WI38 (cell line): ENCODE data around the gene BTBD16.

Experiments
- H3K4me3 ChIP-seq: 2 replicates; pipeline ENCODE4 v1.5.1; 2011; ENCODE audit warnings: low read depth, mild to moderate bottlenecking, control low read depth, low read length
- TF ChIP-seq, protein P1 (sequence below): IDR thresholded peaks from 2 replicates; pipeline ENCODE4 v1.5.1; 2012; ENCODE audit warnings: low read depth, mild to moderate bottlenecking, control low read depth, low read length

Gene BTBD16

GRCh38 chr10:122375679-122376160, 104.6 kb downstream of the BTBD16 start:
- peak overlapping the region; percentile 83 for H3K4me3 ChIP-seq
- TF ChIP-seq, protein P1, sequence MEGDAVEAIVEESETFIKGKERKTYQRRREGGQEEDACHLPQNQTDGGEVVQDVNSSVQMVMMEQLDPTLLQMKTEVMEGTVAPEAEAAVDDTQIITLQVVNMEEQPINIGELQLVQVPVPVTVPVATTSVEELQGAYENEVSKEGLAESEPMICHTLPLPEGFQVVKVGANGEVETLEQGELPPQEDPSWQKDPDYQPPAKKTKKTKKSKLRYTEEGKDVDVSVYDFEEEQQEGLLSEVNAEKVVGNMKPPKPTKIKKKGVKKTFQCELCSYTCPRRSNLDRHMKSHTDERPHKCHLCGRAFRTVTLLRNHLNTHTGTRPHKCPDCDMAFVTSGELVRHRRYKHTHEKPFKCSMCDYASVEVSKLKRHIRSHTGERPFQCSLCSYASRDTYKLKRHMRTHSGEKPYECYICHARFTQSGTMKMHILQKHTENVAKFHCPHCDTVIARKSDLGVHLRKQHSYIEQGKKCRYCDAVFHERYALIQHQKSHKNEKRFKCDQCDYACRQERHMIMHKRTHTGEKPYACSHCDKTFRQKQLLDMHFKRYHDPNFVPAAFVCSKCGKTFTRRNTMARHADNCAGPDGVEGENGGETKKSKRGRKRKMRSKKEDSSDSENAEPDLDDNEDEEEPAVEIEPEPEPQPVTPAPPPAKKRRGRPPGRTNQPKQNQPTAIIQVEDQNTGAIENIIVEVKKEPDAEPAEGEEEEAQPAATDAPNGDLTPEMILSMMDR = no peak

- TF ChIP-seq, protein P1 = no peak
- H3K4me3 ChIP-seq = no peak overlapping the region
These were observed 105.4 kb downstream of the BTBD16 start for GRCh38 chr10:122376364-122376961.

DNA sequence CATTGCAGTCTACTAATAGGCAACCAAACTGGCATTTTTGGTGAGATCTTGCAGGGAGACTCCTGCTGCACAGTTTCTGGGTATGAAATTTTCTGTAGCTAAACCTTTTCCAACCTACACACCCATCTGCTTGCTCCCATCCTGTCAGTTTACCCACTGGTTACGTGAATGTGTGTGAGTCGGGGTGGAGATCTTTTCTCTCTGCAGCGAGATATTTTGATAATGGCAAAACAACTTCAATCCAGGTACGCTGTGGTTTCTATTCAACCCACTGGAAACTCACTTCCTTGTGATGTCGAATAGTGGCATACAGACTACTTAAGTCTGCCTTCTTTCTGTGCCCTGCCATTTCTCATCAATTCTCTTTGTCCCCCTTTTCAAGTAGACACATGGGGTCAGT, 107.9 kb downstream of the BTBD16 start:
- H3K4me3 ChIP-seq = no peak overlapping the region
- TF ChIP-seq, protein P1 = no peak

DNA sequence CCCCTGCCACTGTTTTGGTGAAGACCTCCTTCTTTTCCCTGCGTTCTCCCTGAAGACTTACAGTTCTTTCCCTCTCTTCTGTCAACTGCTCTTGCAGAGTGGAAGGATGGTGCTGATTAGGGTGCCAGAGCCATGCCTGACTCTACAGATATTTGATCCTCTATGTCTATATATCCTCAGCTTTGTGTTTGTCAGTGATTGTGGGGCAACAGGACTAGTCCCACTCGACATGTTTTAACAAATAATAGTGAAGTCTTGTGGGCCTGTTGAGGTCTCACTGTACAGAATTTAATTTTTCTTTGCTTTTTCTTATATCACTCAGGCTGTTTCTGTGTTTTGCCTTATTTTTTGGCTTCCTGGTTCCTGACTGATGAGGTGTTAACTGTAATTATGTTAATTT, 108.4 kb downstream of the BTBD16 start:
- H3K4me3 ChIP-seq = no peak overlapping the region
- TF ChIP-seq, protein P1 = no peak

DNA sequence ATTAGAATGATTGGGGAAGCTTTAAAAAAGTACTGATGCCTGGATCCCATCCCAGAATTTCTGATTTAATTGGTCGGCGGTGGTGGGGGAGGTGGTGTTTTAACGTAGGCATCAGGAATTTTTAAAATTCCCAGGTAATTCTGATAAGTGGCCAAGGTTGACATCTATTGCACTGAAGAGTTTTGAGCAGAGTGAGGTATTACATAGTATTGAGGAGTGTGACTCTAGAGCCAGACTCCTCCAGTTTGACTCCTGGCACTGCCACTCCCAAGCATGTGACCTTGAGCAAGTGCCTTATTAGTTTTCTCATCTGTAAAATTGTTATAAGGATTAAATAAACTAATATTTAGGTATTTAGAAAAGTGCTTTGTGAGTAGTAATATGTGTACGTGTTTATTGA, 109.6 kb downstream of the BTBD16 start:
- no peak overlapping the region for H3K4me3 ChIP-seq
- TF ChIP-seq, protein P1 = no peak

GRCh38 chr10:122381680-122382079, 110.6 kb downstream of the BTBD16 start:
- H3K4me3 ChIP-seq = no peak overlapping the region
- TF ChIP-seq, protein P1 = no peak

DNA sequence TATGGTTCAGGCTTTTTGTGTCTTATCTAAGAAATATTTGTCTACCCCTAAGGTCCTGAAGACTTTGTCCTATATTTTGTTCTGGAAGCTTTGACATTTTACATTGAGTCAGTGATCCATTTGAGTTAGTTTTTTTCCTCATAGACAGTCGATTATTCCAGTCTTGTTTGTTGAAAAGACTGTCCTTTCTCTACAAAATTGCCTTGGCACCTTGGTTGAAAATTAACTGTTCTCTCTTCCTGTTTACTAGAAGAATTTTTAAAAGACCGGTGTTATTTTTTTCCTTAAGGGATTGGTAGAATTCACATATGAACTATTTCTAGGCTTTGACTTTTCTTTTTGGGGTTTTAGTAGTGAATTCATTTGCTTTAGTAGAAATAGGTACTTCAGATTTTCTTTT, 115.4 kb downstream of the BTBD16 start:
- TF ChIP-seq, protein P1 = no peak
- no peak overlapping the region for H3K4me3 ChIP-seq
